GM12878 (cell line): ENCODE results near the gene LUZP2.

Experiments
- CEBPB ChIP-seq, 2 experiments: fragments of 150-350 bp in 1 of 2; IDR thresholded peaks; 2 replicates each; pipeline ENCODE4 v1.6.1; 2012 to 2014; ENCODE audit warnings: low read depth in 2 of 2, low read length in 2 of 2, borderline replicate concordance in 1 of 2, inconsistent platforms in 1 of 2
- CHD4 ChIP-seq: fragments of 200-600 bp; sonication (generic); IDR thresholded peaks from 2 replicates; pipeline ENCODE4 v1.6.1; 2016; ENCODE audit warnings: mild to moderate bottlenecking
- EP300 ChIP-seq, 2 experiments: fragments of 150-350 bp in 1 of 2; IDR thresholded peaks; 2 replicates each; pipeline ENCODE4 v1.6.1; 2011 to 2012; ENCODE audit warnings: low read depth in 2 of 2, low read length in 2 of 2, borderline replicate concordance in 1 of 2, improper control_type of control experiment in 1 of 2, inconsistent platforms in 1 of 2; ENCODE audit not compliant: control insufficient read depth in 1 of 2
- JUND ChIP-seq: IDR thresholded peaks from 2 replicates; pipeline ENCODE4 v1.6.1; 2012; ENCODE audit warnings: low read depth, mild to moderate bottlenecking, low read length, improper control_type of control experiment, moderate library complexity
- MTA3 ChIP-seq: IDR thresholded peaks from 2 replicates; pipeline ENCODE4 v1.6.1; 2012; ENCODE audit warnings: low read length, inconsistent platforms, borderline replicate concordance
- NBN ChIP-seq: fragments of 450-650 bp; IDR thresholded peaks from 2 replicates; pipeline ENCODE4 v1.6.1; 2016
- SMC3 ChIP-seq: IDR thresholded peaks from 2 replicates; pipeline ENCODE4 v1.6.1; 2011; ENCODE audit warnings: low read length, improper control_type of control experiment, borderline replicate concordance
- SRF ChIP-seq, 2 experiments: IDR thresholded peaks; 2 replicates each; pipeline ENCODE4 v1.6.1; 2011; ENCODE audit warnings: low read depth in 2 of 2, low read length in 2 of 2, mild to moderate bottlenecking in 1 of 2, moderate library complexity in 1 of 2
- ZSCAN29 ChIP-seq: fragments of 450-650 bp; IDR thresholded peaks from 2 replicates; pipeline ENCODE4 v1.6.1; 2017; ENCODE audit warnings: mild to moderate bottlenecking, moderate library complexity
- TF ChIP-seq, protein P1 (sequence below): fragments of 450-650 bp; formaldehyde crosslinking; IDR thresholded peaks from 2 replicates; pipeline ENCODE4 v1.4.0; 2022; ENCODE audit warnings: mild to moderate bottlenecking, moderate library complexity
- TF ChIP-seq, protein P2 (sequence below): fragments of 150-350 bp; IDR thresholded peaks from 2 replicates; pipeline ENCODE4 v1.6.1; 2016; ENCODE audit warnings: low read depth, low read length
- TF ChIP-seq, protein P3 (sequence below): IDR thresholded peaks from 2 replicates; pipeline ENCODE4 v1.6.1; 2012; ENCODE audit warnings: low read depth, low read length, improper control_type of control experiment
- TF ChIP-seq, protein P4 (sequence below): IDR thresholded peaks from 2 replicates; pipeline ENCODE4 v1.6.1; 2011; ENCODE audit warnings: borderline replicate concordance, low read depth, mild to moderate bottlenecking, moderate library complexity, mixed read lengths, low read length; ENCODE audit not compliant: insufficient read depth; ENCODE audit errors: extremely low read length

DNA sequence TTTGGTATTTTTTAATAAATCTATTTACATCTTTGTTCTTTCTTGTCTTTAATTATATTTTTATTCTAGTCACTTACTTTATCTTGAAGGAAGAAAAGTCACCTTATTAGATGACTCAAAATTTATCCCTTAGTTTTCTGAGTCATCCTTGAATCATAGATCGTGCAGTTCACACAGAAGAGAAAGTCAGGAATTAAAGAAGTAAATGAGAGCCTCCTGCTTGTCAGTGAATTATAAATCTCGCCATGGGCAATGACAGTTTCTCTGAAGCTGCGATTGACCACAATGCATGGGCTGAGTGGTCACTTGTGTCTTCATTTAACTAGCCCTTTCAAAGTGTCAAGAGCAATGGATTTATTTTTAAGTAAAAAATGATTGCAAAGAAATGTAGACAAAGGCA, 91.2 kb downstream of the LUZP2 start:
- TF ChIP-seq, protein P1, sequence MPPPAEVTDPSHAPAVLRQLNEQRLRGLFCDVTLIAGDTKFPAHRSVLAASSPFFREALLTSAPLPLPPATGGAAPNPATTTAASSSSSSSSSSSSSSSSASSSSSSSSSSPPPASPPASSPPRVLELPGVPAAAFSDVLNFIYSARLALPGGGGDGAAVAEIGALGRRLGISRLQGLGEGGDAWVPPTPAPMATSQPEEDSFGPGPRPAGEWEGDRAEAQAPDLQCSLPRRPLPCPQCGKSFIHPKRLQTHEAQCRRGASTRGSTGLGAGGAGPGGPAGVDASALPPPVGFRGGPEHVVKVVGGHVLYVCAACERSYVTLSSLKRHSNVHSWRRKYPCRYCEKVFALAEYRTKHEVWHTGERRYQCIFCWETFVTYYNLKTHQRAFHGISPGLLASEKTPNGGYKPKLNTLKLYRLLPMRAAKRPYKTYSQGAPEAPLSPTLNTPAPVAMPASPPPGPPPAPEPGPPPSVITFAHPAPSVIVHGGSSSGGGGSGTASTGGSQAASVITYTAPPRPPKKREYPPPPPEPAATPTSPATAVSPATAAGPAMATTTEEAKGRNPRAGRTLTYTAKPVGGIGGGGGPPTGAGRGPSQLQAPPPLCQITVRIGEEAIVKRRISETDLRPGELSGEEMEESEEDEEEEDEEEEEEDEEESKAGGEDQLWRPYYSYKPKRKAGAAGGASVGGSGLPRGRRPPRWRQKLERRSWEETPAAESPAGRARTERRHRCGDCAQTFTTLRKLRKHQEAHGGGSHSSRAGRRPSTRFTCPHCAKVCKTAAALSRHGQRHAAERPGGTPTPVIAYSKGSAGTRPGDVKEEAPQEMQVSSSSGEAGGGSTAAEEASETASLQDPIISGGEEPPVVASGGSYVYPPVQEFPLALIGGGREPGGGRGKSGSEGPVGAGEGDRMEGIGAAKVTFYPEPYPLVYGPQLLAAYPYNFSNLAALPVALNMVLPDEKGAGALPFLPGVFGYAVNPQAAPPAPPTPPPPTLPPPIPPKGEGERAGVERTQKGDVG (CRISPR knock-in tag) = no peak
- TF ChIP-seq, protein P2, sequence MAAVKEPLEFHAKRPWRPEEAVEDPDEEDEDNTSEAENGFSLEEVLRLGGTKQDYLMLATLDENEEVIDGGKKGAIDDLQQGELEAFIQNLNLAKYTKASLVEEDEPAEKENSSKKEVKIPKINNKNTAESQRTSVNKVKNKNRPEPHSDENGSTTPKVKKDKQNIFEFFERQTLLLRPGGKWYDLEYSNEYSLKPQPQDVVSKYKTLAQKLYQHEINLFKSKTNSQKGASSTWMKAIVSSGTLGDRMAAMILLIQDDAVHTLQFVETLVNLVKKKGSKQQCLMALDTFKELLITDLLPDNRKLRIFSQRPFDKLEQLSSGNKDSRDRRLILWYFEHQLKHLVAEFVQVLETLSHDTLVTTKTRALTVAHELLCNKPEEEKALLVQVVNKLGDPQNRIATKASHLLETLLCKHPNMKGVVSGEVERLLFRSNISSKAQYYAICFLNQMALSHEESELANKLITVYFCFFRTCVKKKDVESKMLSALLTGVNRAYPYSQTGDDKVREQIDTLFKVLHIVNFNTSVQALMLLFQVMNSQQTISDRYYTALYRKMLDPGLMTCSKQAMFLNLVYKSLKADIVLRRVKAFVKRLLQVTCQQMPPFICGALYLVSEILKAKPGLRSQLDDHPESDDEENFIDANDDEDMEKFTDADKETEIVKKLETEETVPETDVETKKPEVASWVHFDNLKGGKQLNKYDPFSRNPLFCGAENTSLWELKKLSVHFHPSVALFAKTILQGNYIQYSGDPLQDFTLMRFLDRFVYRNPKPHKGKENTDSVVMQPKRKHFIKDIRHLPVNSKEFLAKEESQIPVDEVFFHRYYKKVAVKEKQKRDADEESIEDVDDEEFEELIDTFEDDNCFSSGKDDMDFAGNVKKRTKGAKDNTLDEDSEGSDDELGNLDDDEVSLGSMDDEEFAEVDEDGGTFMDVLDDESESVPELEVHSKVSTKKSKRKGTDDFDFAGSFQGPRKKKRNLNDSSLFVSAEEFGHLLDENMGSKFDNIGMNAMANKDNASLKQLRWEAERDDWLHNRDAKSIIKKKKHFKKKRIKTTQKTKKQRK = no peak
- TF ChIP-seq SRF (IDR thresholded peaks at IDR 0.05; ENCODE audit: low read depth in 2 of 2, low read length in 2 of 2) = no peak
- no peak for TF ChIP-seq CEBPB (IDR thresholded peaks at IDR 0.05; ENCODE audit: borderline replicate concordance in 1 of 2, low read depth in 2 of 2, low read length in 2 of 2)
- no peak for TF ChIP-seq ZSCAN29
- TF ChIP-seq CHD4 = no peak
- TF ChIP-seq, protein P3, sequence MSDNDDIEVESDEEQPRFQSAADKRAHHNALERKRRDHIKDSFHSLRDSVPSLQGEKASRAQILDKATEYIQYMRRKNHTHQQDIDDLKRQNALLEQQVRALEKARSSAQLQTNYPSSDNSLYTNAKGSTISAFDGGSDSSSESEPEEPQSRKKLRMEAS = no peak
- TF ChIP-seq, protein P4, sequence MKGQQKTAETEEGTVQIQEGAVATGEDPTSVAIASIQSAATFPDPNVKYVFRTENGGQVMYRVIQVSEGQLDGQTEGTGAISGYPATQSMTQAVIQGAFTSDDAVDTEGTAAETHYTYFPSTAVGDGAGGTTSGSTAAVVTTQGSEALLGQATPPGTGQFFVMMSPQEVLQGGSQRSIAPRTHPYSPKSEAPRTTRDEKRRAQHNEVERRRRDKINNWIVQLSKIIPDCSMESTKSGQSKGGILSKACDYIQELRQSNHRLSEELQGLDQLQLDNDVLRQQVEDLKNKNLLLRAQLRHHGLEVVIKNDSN = no peak
- TF ChIP-seq MTA3 = no peak
- TF ChIP-seq SMC3 = no peak
- no peak for TF ChIP-seq EP300 (IDR thresholded peaks at IDR 0.05; ENCODE audit: borderline replicate concordance in 1 of 2, control insufficient read depth in 1 of 2, low read depth in 2 of 2, low read length in 2 of 2)
- TF ChIP-seq JUND = no peak
- TF ChIP-seq NBN = no peak
